CD4-positive, alpha-beta T cell (primary cell): Measurements from ENCODE around the gene ATP10A. TPM values are rescaled to one million over a fixed set of nuclear protein-coding genes. Genes with fewer than 3 reads are reported as not detected.
"Not testable (repeated sequence)": the region's sequence is repeated elsewhere in the genome, so short reads cannot be mapped to it uniquely, and the experiment has no call there.

Experiments
- ATAC-seq: fragments of 200-7000 bp; cut with Tn5 transposase; one replicate; pipeline ENCODE4 v1.10.0; 2022; ENCODE audit warnings: mild to moderate bottlenecking; ENCODE audit not compliant: poor library complexity
- CTCF ChIA-PET: fragments of 350-600 bp; sonication (Branson Sonifier 250); formaldehyde crosslinking; loops from one replicate; lab custom pipeline; 2021; ENCODE audit warnings: antibody characterized with exemption, inconsistent platforms; lab: Charles Lee
- POLR2A ChIA-PET: fragments of 350-600 bp; sonication (Branson Sonifier 250); formaldehyde crosslinking; loops from one replicate; lab custom pipeline; 2021; ENCODE audit warnings: antibody characterized with exemption, inconsistent platforms; lab: Charles Lee
- DNase-seq, 14 experiments: peaks; one replicate each; pipeline ENCODE4 v3.0.0-alpha.2; 2013 to 2020; ENCODE audit warnings: mixed read lengths in 2 of 14
- H3K27ac ChIP-seq, 2 donors: one replicate each; pipeline versions ENCODE4 v1.5.1 to v1.7.0; 2013; ENCODE audit warnings: low read length in 2 of 2, low read depth in 1 of 2, mild to moderate bottlenecking in 1 of 2
- H3K27me3 ChIP-seq, 2 experiments: 1 replicate in 1 of 2; 2 replicates in 1 of 2; pipeline versions ENCODE4 v1.6.1 to v1.7.0; 2013; ENCODE audit warnings: low read length in 2 of 2, control low read depth in 1 of 2, mild to moderate bottlenecking in 1 of 2, moderate library complexity in 1 of 2; ENCODE audit not compliant: insufficient read depth in 2 of 2, control insufficient read depth in 1 of 2
- H3K36me3 ChIP-seq: one replicate; pipeline ENCODE4 v1.6.1; 2013; ENCODE audit warnings: low read length, control low read depth; ENCODE audit not compliant: insufficient read depth
- H3K4me1 ChIP-seq: one replicate; pipeline ENCODE4 v1.6.1; 2013; ENCODE audit warnings: low read length, control low read depth; ENCODE audit not compliant: insufficient read depth
- H3K4me3 ChIP-seq: one replicate; pipeline ENCODE4 v1.5.1; 2013; ENCODE audit warnings: mild to moderate bottlenecking, low read length, moderate library complexity
- H3K9me3 ChIP-seq, 2 experiments: 1 replicate in 1 of 2; 2 replicates in 1 of 2; pipeline versions ENCODE4 v1.6.1 to v1.7.0; 2013; ENCODE audit warnings: low read length in 2 of 2, mild to moderate bottlenecking in 2 of 2, control low read depth in 1 of 2, moderate library complexity in 1 of 2; ENCODE audit not compliant: control insufficient read depth in 1 of 2, insufficient read depth in 1 of 2
- H3K27ac Mint-ChIP-seq: one replicate; pipeline ENCODE4 v1.8.0; 2020; ENCODE audit warnings: mixed read lengths
- H3K27me3 Mint-ChIP-seq: one replicate; pipeline ENCODE4 v1.8.0; 2021; ENCODE audit warnings: mixed read lengths
- H3K36me3 Mint-ChIP-seq: one replicate; pipeline ENCODE4 v1.8.0; 2021; ENCODE audit warnings: low read depth, mixed read lengths
- H3K4me1 Mint-ChIP-seq: one replicate; pipeline ENCODE4 v1.8.0; 2021; ENCODE audit warnings: low read depth, mixed read lengths
- H3K4me3 Mint-ChIP-seq: one replicate; pipeline ENCODE4 v1.8.0; 2020; ENCODE audit warnings: mild to moderate bottlenecking, mixed read lengths
- H3K9me3 Mint-ChIP-seq: one replicate; pipeline ENCODE4 v1.8.0; 2020; ENCODE audit warnings: mixed read lengths
- intact Hi-C, 2 experiments: fragments of 100-400 bp; cut with DNase I in 1 of 2; cut with micrococcal nuclease in 1 of 2; formaldehyde crosslinking; loops; one replicate each; pipeline versions ENCODE4 v1.15.1 to v1.9.0; 2023 to 2025; cut with DNase I, micrococcal nuclease
- total RNA-seq, 174 experiments: library from RNA in 2 of 174; stranded (reverse) in 2 of 174; gene quantifications; one replicate each; pipeline ENCODE4 v1.2.3 and lab custom pipeline; 2021 to 2026
- TF ChIP-seq, protein P1 (sequence below): fragments of 200-600 bp; IDR thresholded peaks from one replicate; pipeline ENCODE4 v1.8.0; 2022; ENCODE audit warnings: antibody characterized with exemption, mild to moderate bottlenecking

Gene ATP10A
- total RNA-seq, 2 experiments from 2014 or later = 30.0 to 30.4 TPM

DNA sequence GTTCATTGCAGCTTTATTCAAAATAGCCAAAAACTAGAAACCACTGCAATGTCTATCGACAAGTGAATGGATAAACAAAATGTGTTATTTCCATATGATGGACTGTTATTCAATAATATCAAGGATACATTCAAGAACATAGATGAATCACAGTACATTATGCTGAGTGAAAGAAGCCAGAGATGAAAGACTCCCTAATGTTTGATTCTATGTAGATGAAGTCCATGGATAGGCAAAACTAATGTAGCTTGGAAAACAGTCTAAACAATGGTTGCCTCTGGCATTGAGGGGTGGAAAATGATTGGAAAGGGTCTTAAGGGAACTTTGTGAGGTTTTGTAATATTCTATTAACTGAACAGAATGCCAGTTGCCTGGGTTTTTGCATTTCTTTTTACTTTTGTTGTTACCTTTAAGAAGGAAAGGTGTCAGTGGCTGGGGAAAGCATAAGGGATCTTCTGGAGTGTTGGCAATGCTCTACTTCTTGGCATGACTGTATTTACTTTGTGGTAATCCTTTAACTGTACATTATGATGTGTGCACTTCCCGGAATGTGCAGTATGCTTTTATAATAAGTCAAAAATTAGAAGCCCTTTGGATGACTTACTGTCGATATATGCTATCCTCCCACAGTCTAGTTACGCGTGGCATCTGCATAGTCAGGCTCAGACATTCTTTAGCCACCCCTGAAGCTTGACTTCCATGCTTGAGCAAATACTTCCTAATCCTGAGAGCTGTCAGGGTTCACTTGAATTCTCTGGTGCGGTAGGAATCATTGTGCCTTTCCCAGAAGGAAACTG, 20.5 kb upstream of the ATP10A start:
- no peaks in the 10 kb centered on the region for H3K36me3 Mint-ChIP-seq
- no peaks in the 10 kb centered on the region for H3K9me3 Mint-ChIP-seq
- no peak overlapping the region for H3K27ac Mint-ChIP-seq
- H3K27me3 ChIP-seq = no peaks in the 10 kb centered on the region
- H3K4me3 ChIP-seq = no peak overlapping the region
- H3K27ac ChIP-seq = no peak overlapping the region
- H3K4me1 ChIP-seq = no peaks in the 10 kb centered on the region
- ATAC-seq (no peak), DNase-seq (no peak)
- intact Hi-C loops = no loop called here
- ChIA-PET CTCF (no interaction called here), POLR2A (no interaction called here)
- no peaks in the 10 kb centered on the region for H3K4me1 Mint-ChIP-seq
- H3K36me3 ChIP-seq = no peaks in the 10 kb centered on the region
- H3K27me3 Mint-ChIP-seq = no peaks in the 10 kb centered on the region
- H3K4me3 Mint-ChIP-seq = no peak overlapping the region
- TF ChIP-seq, protein P1, sequence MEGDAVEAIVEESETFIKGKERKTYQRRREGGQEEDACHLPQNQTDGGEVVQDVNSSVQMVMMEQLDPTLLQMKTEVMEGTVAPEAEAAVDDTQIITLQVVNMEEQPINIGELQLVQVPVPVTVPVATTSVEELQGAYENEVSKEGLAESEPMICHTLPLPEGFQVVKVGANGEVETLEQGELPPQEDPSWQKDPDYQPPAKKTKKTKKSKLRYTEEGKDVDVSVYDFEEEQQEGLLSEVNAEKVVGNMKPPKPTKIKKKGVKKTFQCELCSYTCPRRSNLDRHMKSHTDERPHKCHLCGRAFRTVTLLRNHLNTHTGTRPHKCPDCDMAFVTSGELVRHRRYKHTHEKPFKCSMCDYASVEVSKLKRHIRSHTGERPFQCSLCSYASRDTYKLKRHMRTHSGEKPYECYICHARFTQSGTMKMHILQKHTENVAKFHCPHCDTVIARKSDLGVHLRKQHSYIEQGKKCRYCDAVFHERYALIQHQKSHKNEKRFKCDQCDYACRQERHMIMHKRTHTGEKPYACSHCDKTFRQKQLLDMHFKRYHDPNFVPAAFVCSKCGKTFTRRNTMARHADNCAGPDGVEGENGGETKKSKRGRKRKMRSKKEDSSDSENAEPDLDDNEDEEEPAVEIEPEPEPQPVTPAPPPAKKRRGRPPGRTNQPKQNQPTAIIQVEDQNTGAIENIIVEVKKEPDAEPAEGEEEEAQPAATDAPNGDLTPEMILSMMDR = no peak
- H3K9me3 ChIP-seq = no peaks in the 10 kb centered on the region

DNA sequence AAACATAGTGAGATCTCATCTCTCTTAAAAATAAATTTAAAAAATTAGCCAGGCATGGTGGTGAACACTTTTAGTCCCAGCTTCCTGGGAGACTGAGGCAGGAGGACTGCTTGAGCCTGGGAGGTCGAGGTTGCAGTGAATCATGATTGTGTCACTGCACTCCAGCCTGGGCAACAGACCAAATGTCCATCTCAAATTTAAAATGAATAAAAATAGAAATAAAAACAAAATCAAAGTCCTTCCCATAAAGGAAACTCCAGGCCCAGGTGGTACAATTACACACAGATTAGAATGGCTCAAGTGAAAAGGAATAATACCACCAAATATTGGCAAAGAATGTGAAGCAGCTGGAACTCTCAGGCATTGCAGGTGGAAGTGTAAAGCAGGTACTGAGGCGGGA, 19.3 kb upstream of the ATP10A start:
- Histone ChIP-seq H3K27ac (no peak overlapping the region), H3K4me3 (no peak overlapping the region), H3K4me1 (no peaks in the 10 kb centered on the region), H3K27me3 (no peaks in the 10 kb centered on the region), H3K36me3 (no peaks in the 10 kb centered on the region), H3K9me3 (no peaks in the 10 kb centered on the region)
- no peak for ATAC-seq
- DNase-seq = no peak
- TF ChIP-seq, protein P1 = no peak
- Mint-ChIP-seq H3K27me3 (no peaks in the 10 kb centered on the region), H3K9me3 (no peaks in the 10 kb centered on the region), H3K4me3 (no peak overlapping the region), H3K27ac (no peak overlapping the region), H3K4me1 (no peaks in the 10 kb centered on the region), H3K36me3 (no peaks in the 10 kb centered on the region)
- POLR2A ChIA-PET = no interaction called here
- CTCF ChIA-PET = interaction anchor here (1.2 kb wide), 1 partner anchor 99 kb away, joined by 3 read pairs; no protein-coding TSS in a partner anchor
- intact Hi-C loops = no loop called here

DNA sequence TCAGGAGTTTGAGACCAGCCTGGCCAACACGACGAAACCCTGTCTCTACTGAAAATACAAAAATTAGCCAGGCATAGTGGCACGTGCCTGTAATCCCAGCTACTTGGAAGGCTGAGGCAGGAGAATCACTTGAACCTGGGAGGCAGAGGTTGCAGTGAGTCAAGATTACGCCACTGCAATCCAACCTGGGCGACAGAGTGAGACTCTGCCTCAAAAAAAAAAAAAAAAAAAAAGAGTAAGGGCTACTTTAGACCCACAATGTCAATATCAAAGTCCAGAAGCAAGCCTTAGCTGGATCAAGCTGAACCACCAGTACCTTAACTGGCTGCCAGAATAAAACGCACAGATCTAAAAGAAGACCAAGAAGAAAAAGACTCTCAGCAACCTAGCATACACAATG, 17.8 kb upstream of the ATP10A start:
- H3K4me3 Mint-ChIP-seq, H3K36me3 ChIP-seq: not testable (repeated sequence)
- CTCF ChIA-PET = interaction anchor here (0.6 kb wide), 1 partner anchor 40 kb away, joined by 5 read pairs; no protein-coding TSS in a partner anchor

More for the DNA sequence above, 17.8 kb upstream of the ATP10A start:
- H3K4me1 Mint-ChIP-seq, H3K9me3 Mint-ChIP-seq, H3K27ac Mint-ChIP-seq, H3K4me3 ChIP-seq, H3K9me3 ChIP-seq, POLR2A ChIA-PET, H3K27ac ChIP-seq, H3K4me1 ChIP-seq, H3K27me3 ChIP-seq, DNase-seq, H3K36me3 Mint-ChIP-seq, intact Hi-C loops, H3K27me3 Mint-ChIP-seq, ATAC-seq: not testable (repeated sequence)
